ENCODE data around the gene HOXD11. TPM values are rescaled to one million over a fixed set of nuclear protein-coding genes. Genes with fewer than 3 reads are reported as not detected.

Gene HOXD11
- polyA plus RNA-seq, 1 donor from 2014 or later = not detected

- peaks cover 4% of the 10 kb centered on the region for H3K9me3 ChIP-seq (ENCODE audit: low read length)
- H3K4me2 ChIP-seq (ENCODE audit: low read length) = no peak overlapping the region
- no peaks in the 10 kb centered on the region for H3F3A ChIP-seq (ENCODE audit: insufficient read depth, low read length, poor library complexity, severe bottlenecking)
- no peaks in the 10 kb centered on the region for H3K9me2 ChIP-seq (ENCODE audit: insufficient read depth, low read length)
- H3K27ac ChIP-seq (ENCODE audit: low read length) = no peak overlapping the region
- H3K79me2 ChIP-seq (replicated peaks; ENCODE audit: insufficient read depth, low read length) = no peaks in the 10 kb centered on the region
- no peaks in the 10 kb centered on the region for H4K20me1 ChIP-seq (ENCODE audit: insufficient read depth)
- H3K4me3 ChIP-seq (ENCODE audit: low read length) = no peak overlapping the region
- H2AFZ ChIP-seq (ENCODE audit: low read depth, low read length) = no peak overlapping the region
- H3K27me3 ChIP-seq (ENCODE audit: insufficient read depth, low read depth, low read length) = peaks cover 99% of the 10 kb centered on the region
- no peaks in the 10 kb centered on the region for H3K36me3 ChIP-seq (ENCODE audit: insufficient read depth, low read length)
- H3K9ac ChIP-seq (ENCODE audit: low read length) = no peak overlapping the region
- TF ChIP-seq EZH2 (IDR thresholded peaks at IDR 0.05; ENCODE audit: borderline replicate concordance, insufficient read depth, low read length, poor library complexity, severe bottlenecking) (no peak), RAD21 (conservative IDR thresholded peaks at IDR 0.05) (no peak), MXI1 (conservative IDR thresholded peaks at IDR 0.05; ENCODE audit: poor library complexity, severe bottlenecking) (no peak), CTCF (IDR thresholded peaks at IDR 0.05; ENCODE audit: poor library complexity, severe bottlenecking) (no peak), SMC3 (conservative IDR thresholded peaks at IDR 0.05; ENCODE audit: poor library complexity) (no peak), POLR2AphosphoS5 (IDR thresholded peaks at IDR 0.05) (no peak), EP300 (conservative IDR thresholded peaks at IDR 0.05; ENCODE audit: poor library complexity, severe bottlenecking) (no peak), REST (IDR thresholded peaks at IDR 0.05; ENCODE audit: borderline replicate concordance) (no peak)
These were observed 11.7 kb upstream of the HOXD11 start for GRCh38 chr2:176095421-176095820.

- H2AFZ ChIP-seq (ENCODE audit: low read depth, low read length) = no peak overlapping the region
- H3K4me3 ChIP-seq (ENCODE audit: low read length) = no peak overlapping the region
- no peak overlapping the region for H3K27ac ChIP-seq (ENCODE audit: low read length)
- no peaks in the 10 kb centered on the region for H3K79me2 ChIP-seq (replicated peaks; ENCODE audit: insufficient read depth, low read length)
- H3K9ac ChIP-seq (ENCODE audit: low read length) = no peak overlapping the region
- no peaks in the 10 kb centered on the region for H3K9me2 ChIP-seq (ENCODE audit: insufficient read depth, low read length)
- peak; percentile 64 for TF ChIP-seq POLR2AphosphoS5 (IDR thresholded peaks at IDR 0.05)
- TF ChIP-seq EP300 (conservative IDR thresholded peaks at IDR 0.05; ENCODE audit: poor library complexity, severe bottlenecking) = no peak
- no peak for TF ChIP-seq MXI1 (conservative IDR thresholded peaks at IDR 0.05; ENCODE audit: poor library complexity, severe bottlenecking)
- no peak for TF ChIP-seq RAD21 (conservative IDR thresholded peaks at IDR 0.05)
- TF ChIP-seq REST (IDR thresholded peaks at IDR 0.05; ENCODE audit: borderline replicate concordance) = no peak
- no peaks in the 10 kb centered on the region for H3K36me3 ChIP-seq (ENCODE audit: insufficient read depth, low read length)
- H3K4me2 ChIP-seq (ENCODE audit: low read length) = no peak overlapping the region
- no peaks in the 10 kb centered on the region for H4K20me1 ChIP-seq (ENCODE audit: insufficient read depth)
- H3K27me3 ChIP-seq (ENCODE audit: insufficient read depth, low read depth, low read length) = peaks cover 99% of the 10 kb centered on the region
- H3F3A ChIP-seq (ENCODE audit: insufficient read depth, low read length, poor library complexity, severe bottlenecking) = no peaks in the 10 kb centered on the region
- H3K9me3 ChIP-seq (ENCODE audit: low read length) = peaks cover 7% of the 10 kb centered on the region
These were observed 10.7 kb upstream of the HOXD11 start for GRCh38 chr2:176096243-176096985.
